NCI-H1048 (cell line): Measurements from ENCODE around the gene RASGRP2.

Experiments
- DNase-seq: peaks from one replicate; lab custom pipeline; 2025; lab: John Stamatoyannopoulos, UW

RASGRP2 gene

GRCh38 chr11:64743591-64744543, at the start of gene RASGRP2:
TSS of gene RASGRP2 (minus strand) at chr11:64744142. CDS start at chr11:64742866, 1,276 bp downstream.
- no peak for DNase-seq

- no peak for DNase-seq
These were observed 48.5 kb upstream of the RASGRP2 start for GRCh38 chr11:64792482-64792881.

GRCh38 chr11:64791781-64792291, 47.9 kb upstream of the RASGRP2 start:
- no peak for DNase-seq

- no peak for DNase-seq
These were observed 46.5 kb upstream of the RASGRP2 start for GRCh38 chr11:64790205-64791095.

- no peak for DNase-seq
These were observed 45.6 kb upstream of the RASGRP2 start for GRCh38 chr11:64789331-64790204.

GRCh38 chr11:64788321-64789215, 44.6 kb upstream of the RASGRP2 start:
- DNase-seq: no peak

GRCh38 chr11:64787526-64788320, 43.8 kb upstream of the RASGRP2 start:
- no peak for DNase-seq

- DNase-seq: no peak
These were observed 42.4 kb upstream of the RASGRP2 start for GRCh38 chr11:64786308-64786707.

GRCh38 chr11:64784813-64785581, 41.1 kb upstream of the RASGRP2 start:
- DNase-seq: no peak

GRCh38 chr11:64778473-64779298, 34.7 kb upstream of the RASGRP2 start, which contains the start of gene SF1:
TSS of gene SF1 (minus strand) at chr11:64778542. CDS start at chr11:64778392, 150 bp downstream.
- peak; percentile 98 for DNase-seq

GRCh38 chr11:64778223-64778472, 34.2 kb upstream of the RASGRP2 start:
- no peak for DNase-seq

- peak; percentile 69 for DNase-seq
These were observed 33.7 kb upstream of the RASGRP2 start for GRCh38 chr11:64777449-64778222.

GRCh38 chr11:64776875-64777274, 32.9 kb upstream of the RASGRP2 start:
- no peak for DNase-seq

- DNase-seq: no peak
These were observed 32.5 kb upstream of the RASGRP2 start for GRCh38 chr11:64776425-64776824.

GRCh38 chr11:64774144-64774543, 30.2 kb upstream of the RASGRP2 start:
- DNase-seq: no peak

GRCh38 chr11:64772303-64773018, 28.5 kb upstream of the RASGRP2 start:
- DNase-seq: no peak

GRCh38 chr11:64771861-64772260, 27.9 kb upstream of the RASGRP2 start:
- no peak for DNase-seq
